Measurements from ENCODE around the gene PAX5. TPM values are rescaled to one million over a fixed set of nuclear protein-coding genes. Genes with fewer than 3 reads are reported as not detected.

The PAX5 gene
- total RNA-seq, 2 experiments from 2014 or later, result 62.5 to 141 TPM

DNA sequence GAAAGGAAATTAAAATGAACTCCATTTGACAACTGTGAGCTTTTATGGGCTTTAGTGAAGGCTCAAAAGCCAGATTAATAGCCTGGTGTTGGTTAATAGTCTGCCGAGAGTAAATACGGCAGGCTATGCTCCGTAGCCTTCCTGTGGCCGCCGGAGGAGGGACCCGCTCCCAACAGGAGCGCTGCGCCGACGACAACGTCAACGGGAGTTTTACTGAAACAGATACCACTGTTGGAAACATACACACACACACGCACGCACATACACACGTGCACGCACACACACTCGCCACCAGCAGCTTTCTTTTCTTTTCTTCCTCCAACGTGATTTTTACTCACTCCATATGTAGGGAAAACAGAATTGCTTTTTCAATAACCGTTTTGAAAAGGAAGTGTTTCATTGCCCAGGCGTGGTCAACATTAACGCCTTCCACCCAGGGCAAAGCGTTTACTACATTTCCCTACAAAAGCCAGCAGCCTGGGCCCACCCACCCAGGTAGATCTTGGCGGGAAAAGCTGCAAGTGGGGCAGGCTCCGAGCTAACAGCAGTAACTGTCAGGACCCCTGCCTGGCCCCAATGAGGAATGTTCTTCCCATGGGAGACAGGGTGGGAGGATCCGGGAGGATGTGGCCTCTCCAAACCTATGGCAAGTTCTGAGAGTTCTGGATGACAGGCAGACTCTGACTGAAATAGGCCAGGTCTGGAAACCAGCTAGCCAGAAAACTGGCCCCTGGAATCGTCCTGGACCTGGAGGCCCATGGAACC, 72.3 kb downstream of the PAX5 start:
- intact Hi-C loops (cut with micrococcal nuclease; ENCODE audit: unreplicated experiment), result no loop called here
- H2AFZ ChIP-seq (ENCODE audit: low read length), result no peak overlapping the region
- no peak for DNase-seq (ENCODE audit: low spot score)

DNA sequence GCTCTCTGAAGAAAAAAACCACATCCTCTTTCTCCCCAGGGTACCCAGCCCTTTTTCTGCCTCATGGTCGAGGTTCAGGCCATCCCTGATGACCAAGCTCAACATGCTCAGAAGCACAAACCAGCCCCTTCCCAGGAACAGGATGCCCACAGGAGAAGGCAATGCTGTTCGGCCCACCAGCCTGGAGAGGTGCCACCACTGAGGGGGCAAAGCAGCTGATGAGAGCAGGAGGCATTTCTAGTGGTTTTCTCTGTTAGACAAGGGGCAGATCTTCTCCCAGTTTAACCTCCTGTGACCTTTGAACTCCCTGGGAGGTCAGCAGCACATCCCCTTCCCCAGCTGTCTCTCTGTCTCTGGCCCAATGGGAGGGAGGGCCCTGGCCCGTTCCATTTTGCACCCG, 73.0 kb downstream of the PAX5 start:
- H3K79me2 ChIP-seq (ENCODE audit: insufficient read depth, low read depth, low read length), result no peaks in the 10 kb centered on the region
- no TSS peak for BruUV-seq (replicated peaks)
- H3K27ac ChIP-seq (ENCODE audit: low read depth, low read length, poor library complexity, severe bottlenecking), result no peak overlapping the region
- no peak for DNase-seq (ENCODE audit: low spot score)
- H3K4me3 ChIP-seq (ENCODE audit: low read depth, low read length, poor library complexity, severe bottlenecking), result no peak overlapping the region
- intact Hi-C loops (cut with micrococcal nuclease; ENCODE audit: unreplicated experiment), result no loop called here
- H3K4me1 ChIP-seq (ENCODE audit: insufficient read depth, low read length, poor library complexity, severe bottlenecking), result no peaks in the 10 kb centered on the region
- H3K9me3 ChIP-seq (ENCODE audit: low read length), result no peaks in the 10 kb centered on the region
- no peak for TF ChIP-seq EZH2phosphoT487 (IDR thresholded peaks at IDR 0.05; ENCODE audit: borderline replicate concordance, low read depth, low read length)
- TF ChIP-seq, protein P1, sequence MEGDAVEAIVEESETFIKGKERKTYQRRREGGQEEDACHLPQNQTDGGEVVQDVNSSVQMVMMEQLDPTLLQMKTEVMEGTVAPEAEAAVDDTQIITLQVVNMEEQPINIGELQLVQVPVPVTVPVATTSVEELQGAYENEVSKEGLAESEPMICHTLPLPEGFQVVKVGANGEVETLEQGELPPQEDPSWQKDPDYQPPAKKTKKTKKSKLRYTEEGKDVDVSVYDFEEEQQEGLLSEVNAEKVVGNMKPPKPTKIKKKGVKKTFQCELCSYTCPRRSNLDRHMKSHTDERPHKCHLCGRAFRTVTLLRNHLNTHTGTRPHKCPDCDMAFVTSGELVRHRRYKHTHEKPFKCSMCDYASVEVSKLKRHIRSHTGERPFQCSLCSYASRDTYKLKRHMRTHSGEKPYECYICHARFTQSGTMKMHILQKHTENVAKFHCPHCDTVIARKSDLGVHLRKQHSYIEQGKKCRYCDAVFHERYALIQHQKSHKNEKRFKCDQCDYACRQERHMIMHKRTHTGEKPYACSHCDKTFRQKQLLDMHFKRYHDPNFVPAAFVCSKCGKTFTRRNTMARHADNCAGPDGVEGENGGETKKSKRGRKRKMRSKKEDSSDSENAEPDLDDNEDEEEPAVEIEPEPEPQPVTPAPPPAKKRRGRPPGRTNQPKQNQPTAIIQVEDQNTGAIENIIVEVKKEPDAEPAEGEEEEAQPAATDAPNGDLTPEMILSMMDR (conservative IDR thresholded peaks at IDR 0.05; ENCODE audit: low read length), result no peak
- no peaks in the 10 kb centered on the region for H3K9me2 ChIP-seq (ENCODE audit: insufficient read depth, low read length)
- H4K20me1 ChIP-seq (ENCODE audit: insufficient read depth, low read length), result no peaks in the 10 kb centered on the region
- peaks cover 96% of the 10 kb centered on the region for H3K36me3 ChIP-seq (ENCODE audit: insufficient read depth, low read length)
- ChIA-PET CTCF (ENCODE audit: unreplicated experiment) (interaction anchor here (0.8 kb wide), 1 partner anchor 16 kb away, joined by 3 read pairs; no protein-coding TSS in a partner anchor), POLR2A (no interaction called here)
- no peak overlapping the region for H3K4me2 ChIP-seq (ENCODE audit: low read length)
- H2AFZ ChIP-seq (ENCODE audit: low read length), result no peak overlapping the region

More for the DNA sequence above, 72.3 kb downstream of the PAX5 start:
- Histone ChIP-seq H3K4me3 (ENCODE audit: low read depth, low read length, poor library complexity, severe bottlenecking) (no peak overlapping the region), H3K4me2 (ENCODE audit: low read length) (no peak overlapping the region), H3K36me3 (ENCODE audit: insufficient read depth, low read length) (peaks cover 96% of the 10 kb centered on the region), H3K79me2 (ENCODE audit: insufficient read depth, low read depth, low read length) (no peaks in the 10 kb centered on the region), H4K20me1 (ENCODE audit: insufficient read depth, low read length) (no peaks in the 10 kb centered on the region), H3K9me2 (ENCODE audit: insufficient read depth, low read length) (no peaks in the 10 kb centered on the region), H3K27ac (ENCODE audit: low read depth, low read length, poor library complexity, severe bottlenecking) (no peak overlapping the region), H3K4me1 (ENCODE audit: insufficient read depth, low read length, poor library complexity, severe bottlenecking) (no peaks in the 10 kb centered on the region), H3K9me3 (ENCODE audit: low read length) (no peaks in the 10 kb centered on the region)
- no peak for TF ChIP-seq EZH2phosphoT487 (IDR thresholded peaks at IDR 0.05; ENCODE audit: borderline replicate concordance, low read depth, low read length)
- TF ChIP-seq, protein P1 (conservative IDR thresholded peaks at IDR 0.05; ENCODE audit: low read length), result no peak
- BruUV-seq (replicated peaks), result no TSS peak
- CTCF ChIA-PET (ENCODE audit: unreplicated experiment), result no interaction called here
- POLR2A ChIA-PET, result interaction anchor here (0.9 kb wide), 1 partner anchor 11 kb away, joined by 3 read pairs; no protein-coding TSS in a partner anchor

DNA sequence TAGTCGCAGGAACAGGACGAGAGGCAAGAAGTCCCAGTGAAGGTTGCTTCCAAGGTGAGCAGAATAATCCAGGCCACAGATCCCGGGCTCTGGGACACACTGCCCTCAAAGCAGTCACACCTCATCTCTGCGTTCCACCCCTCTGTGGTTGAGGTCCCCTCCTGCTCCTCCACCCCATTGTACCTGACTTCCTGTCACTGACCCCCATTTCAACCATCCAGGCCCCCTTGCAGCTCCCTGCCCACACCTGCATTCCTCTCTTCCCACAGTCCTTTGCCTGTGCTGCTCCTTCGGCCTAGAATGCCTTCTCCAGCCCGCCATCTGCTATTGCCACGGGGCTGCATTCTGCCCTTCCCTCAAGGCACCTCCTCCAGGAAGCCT, 73.5 kb downstream of the PAX5 start:
- intact Hi-C loops (cut with micrococcal nuclease; ENCODE audit: unreplicated experiment), result no loop called here
- POLR2A ChIA-PET, result no interaction called here
- H3K9me2 ChIP-seq (ENCODE audit: insufficient read depth, low read length), result no peaks in the 10 kb centered on the region
- no peaks in the 10 kb centered on the region for H3K4me1 ChIP-seq (ENCODE audit: insufficient read depth, low read length, poor library complexity, severe bottlenecking)
- no peak for DNase-seq (ENCODE audit: low spot score)
- H3K79me2 ChIP-seq (ENCODE audit: insufficient read depth, low read depth, low read length), result no peaks in the 10 kb centered on the region
- no peak overlapping the region for H3K4me3 ChIP-seq (ENCODE audit: low read depth, low read length, poor library complexity, severe bottlenecking)
- no peak for TF ChIP-seq EZH2phosphoT487 (IDR thresholded peaks at IDR 0.05; ENCODE audit: borderline replicate concordance, low read depth, low read length)
- TF ChIP-seq, protein P1 (conservative IDR thresholded peaks at IDR 0.05; ENCODE audit: low read length), result no peak
- H4K20me1 ChIP-seq (ENCODE audit: insufficient read depth, low read length), result no peaks in the 10 kb centered on the region
- peaks cover 94% of the 10 kb centered on the region for H3K36me3 ChIP-seq (ENCODE audit: insufficient read depth, low read length)
- H3K4me2 ChIP-seq (ENCODE audit: low read length), result no peak overlapping the region
- no peaks in the 10 kb centered on the region for H3K9me3 ChIP-seq (ENCODE audit: low read length)
- H3K27ac ChIP-seq (ENCODE audit: low read depth, low read length, poor library complexity, severe bottlenecking), result no peak overlapping the region
- CTCF ChIA-PET (ENCODE audit: unreplicated experiment), result interaction anchor here (0.8 kb wide), 1 partner anchor 16 kb away, joined by 3 read pairs; no protein-coding TSS in a partner anchor
- no peak overlapping the region for H2AFZ ChIP-seq (ENCODE audit: low read length)
- no TSS peak for BruUV-seq (replicated peaks)
